ENCODE data around the gene FGFBP1. TPM values are rescaled to one million over a fixed set of nuclear protein-coding genes. Genes with fewer than 3 reads are reported as not detected.

Gene FGFBP1
- total RNA-seq, 1 experiment from 2014 or later: 133 TPM

- Histone ChIP-seq H3K36me3 (ENCODE audit: low read depth, low read length) (no peaks in the 10 kb centered on the region), H3K9me3 (ENCODE audit: low read length) (no peaks in the 10 kb centered on the region), H3K27me3 (ENCODE audit: low read length) (no peaks in the 10 kb centered on the region), H3K4me2 (ENCODE audit: low read length) (peak overlapping the region; percentile 65), H3F3A (ENCODE audit: low read length, unreplicated experiment) (no peaks in the 10 kb centered on the region), H4K20me1 (ENCODE audit: low read length) (no peaks in the 10 kb centered on the region), H3K4me3 (ENCODE audit: low read length) (no peak overlapping the region), H3K9me2 (replicated peaks; ENCODE audit: low read length) (no peaks in the 10 kb centered on the region), H3K27ac (ENCODE audit: low read length) (peak overlapping the region; percentile 98), H3K9ac (ENCODE audit: low read length) (peak overlapping the region; percentile 86), H2AFZ (ENCODE audit: low read length) (no peak overlapping the region), H3K79me2 (ENCODE audit: low read length) (no peaks in the 10 kb centered on the region), H3K4me1 (ENCODE audit: insufficient read depth, low read length) (peaks cover 53% of the 10 kb centered on the region)
- intact Hi-C loops (cut with micrococcal nuclease): loop anchor here (1.0 kb wide), 1 partner anchor 19 kb away; no protein-coding TSS in a partner anchor
- peak; percentile 72 for ATAC-seq
- POLR2A ChIA-PET (ENCODE audit: unreplicated experiment): no interaction called here
- no TSS peak for BruUV-seq (replicated peaks)
- no peak for TF ChIP-seq CTCF (conservative IDR thresholded peaks at IDR 0.05; ENCODE audit: low read depth, low read length)
- no peak for TF ChIP-seq EZH2 (IDR thresholded peaks at IDR 0.05; ENCODE audit: low read length, unreplicated experiment)
- no peak for TF ChIP-seq EZH2phosphoT487 (IDR thresholded peaks at IDR 0.05; ENCODE audit: borderline replicate concordance, low read length)
- CTCF ChIA-PET: no interaction called here
- DNase-seq: peak; percentile 95
Measured at GRCh38 chr4:15893962-15894361, 44.6 kb downstream of the FGFBP1 start.

GRCh38 chr4:15891312-15891711 is 47.2 kb downstream of the FGFBP1 start:
- no peak overlapping the region for H2AFZ ChIP-seq (ENCODE audit: low read length)
- no peak overlapping the region; the same call in 1 of the 2 replicates for H3K9ac ChIP-seq (ENCODE audit: low read length)
- TF ChIP-seq EZH2phosphoT487 (IDR thresholded peaks at IDR 0.05; ENCODE audit: borderline replicate concordance, low read length) (no peak), EZH2 (IDR thresholded peaks at IDR 0.05; ENCODE audit: low read length, unreplicated experiment) (no peak), CTCF (conservative IDR thresholded peaks at IDR 0.05; ENCODE audit: low read depth, low read length) (no peak)
- no peaks in the 10 kb centered on the region for H4K20me1 ChIP-seq (ENCODE audit: low read length)
- H3K27ac ChIP-seq (ENCODE audit: low read length): no peak overlapping the region
- DNase-seq: no peak
- H3K79me2 ChIP-seq (ENCODE audit: low read length): no peaks in the 10 kb centered on the region
- no peaks in the 10 kb centered on the region for H3K27me3 ChIP-seq (ENCODE audit: low read length)
- H3K4me3 ChIP-seq (ENCODE audit: low read length): no peak overlapping the region
- ATAC-seq: no peak
- peaks cover 30% of the 10 kb centered on the region for H3K4me1 ChIP-seq (ENCODE audit: insufficient read depth, low read length)
- POLR2A ChIA-PET (ENCODE audit: unreplicated experiment): no interaction called here
- H3F3A ChIP-seq (ENCODE audit: low read length, unreplicated experiment): no peaks in the 10 kb centered on the region
- H3K9me3 ChIP-seq (ENCODE audit: low read length): no peaks in the 10 kb centered on the region
- BruUV-seq (replicated peaks): no TSS peak
- CTCF ChIA-PET: no interaction called here
- intact Hi-C loops (cut with micrococcal nuclease): no loop called here
- no peak overlapping the region for H3K4me2 ChIP-seq (ENCODE audit: low read length)
- H3K9me2 ChIP-seq (replicated peaks; ENCODE audit: low read length): no peaks in the 10 kb centered on the region
- no peaks in the 10 kb centered on the region for H3K36me3 ChIP-seq (ENCODE audit: low read depth, low read length)

- CTCF ChIA-PET: no interaction called here
Measured at GRCh38 chr4:15890246-15890829, 48.2 kb downstream of the FGFBP1 start.

More at GRCh38 chr4:15890246-15890829, 48.2 kb downstream of the FGFBP1 start:
- no peak overlapping the region for H2AFZ ChIP-seq (ENCODE audit: low read length)
- TF ChIP-seq EZH2phosphoT487 (IDR thresholded peaks at IDR 0.05; ENCODE audit: borderline replicate concordance, low read length) (no peak), EZH2 (IDR thresholded peaks at IDR 0.05; ENCODE audit: low read length, unreplicated experiment) (no peak), CTCF (conservative IDR thresholded peaks at IDR 0.05; ENCODE audit: low read depth, low read length) (no peak)
- no peak overlapping the region for H3K4me3 ChIP-seq (ENCODE audit: low read length)
- BruUV-seq (replicated peaks): no TSS peak
- H3K4me1 ChIP-seq (ENCODE audit: insufficient read depth, low read length): peaks cover 23% of the 10 kb centered on the region
- H3K27ac ChIP-seq (ENCODE audit: low read length): no peak overlapping the region
- no peaks in the 10 kb centered on the region for H3K9me3 ChIP-seq (ENCODE audit: low read length)
- no peaks in the 10 kb centered on the region for H4K20me1 ChIP-seq (ENCODE audit: low read length)
- intact Hi-C loops (cut with micrococcal nuclease): no loop called here
- H3K36me3 ChIP-seq (ENCODE audit: low read depth, low read length): no peaks in the 10 kb centered on the region
- no peak for ATAC-seq
- H3K27me3 ChIP-seq (ENCODE audit: low read length): no peaks in the 10 kb centered on the region
- no peaks in the 10 kb centered on the region for H3K9me2 ChIP-seq (replicated peaks; ENCODE audit: low read length)
- H3F3A ChIP-seq (ENCODE audit: low read length, unreplicated experiment): no peaks in the 10 kb centered on the region
- no peak overlapping the region for H3K4me2 ChIP-seq (ENCODE audit: low read length)
- H3K9ac ChIP-seq (ENCODE audit: low read length): no peak overlapping the region
- POLR2A ChIA-PET (ENCODE audit: unreplicated experiment): no interaction called here
- no peaks in the 10 kb centered on the region for H3K79me2 ChIP-seq (ENCODE audit: low read length)
- DNase-seq: no peak
